Parathyroid adenoma (tissue), 2 donors: ENCODE results near the gene RNF227.
"Not testable (repeated sequence)": the region's sequence is repeated elsewhere in the genome, so short reads cannot be mapped to it uniquely, and the experiment has no call there.

Experiments
- H2AFZ ChIP-seq: fragments of 300-600 bp; sonication (generic); one replicate; pipeline ENCODE4 v1.7.0; 2017; ENCODE audit warnings: antibody characterized with exemption, mild to moderate bottlenecking
- H3K27ac ChIP-seq: fragments of 300-600 bp; sonication (generic); one replicate; pipeline ENCODE4 v1.7.0; 2017
- H3K27me3 ChIP-seq: fragments of 300-600 bp; sonication (generic); one replicate; pipeline ENCODE4 v1.7.0; 2017; ENCODE audit warnings: low read length; ENCODE audit not compliant: control insufficient read depth, insufficient read depth
- H3K36me3 ChIP-seq: fragments of 300-600 bp; sonication (generic); one replicate; pipeline ENCODE4 v1.7.0; 2017; ENCODE audit warnings: low read length; ENCODE audit not compliant: control insufficient read depth, insufficient read depth
- H3K4me1 ChIP-seq: fragments of 300-600 bp; sonication (generic); one replicate; pipeline ENCODE4 v1.7.0; 2017; ENCODE audit warnings: control low read depth
- H3K4me2 ChIP-seq: fragments of 300-600 bp; sonication (generic); one replicate; pipeline ENCODE4 v1.7.0; 2017; ENCODE audit warnings: low read length
- H3K4me3 ChIP-seq: fragments of 300-600 bp; sonication (generic); one replicate; pipeline ENCODE4 v1.7.0; 2017; ENCODE audit warnings: low read depth, low read length
- H3K79me2 ChIP-seq: fragments of 300-600 bp; sonication (generic); one replicate; pipeline ENCODE4 v1.7.0; 2017; ENCODE audit warnings: control low read depth
- H3K9ac ChIP-seq: fragments of 300-600 bp; sonication (generic); one replicate; pipeline ENCODE4 v1.7.0; 2017; ENCODE audit warnings: mild to moderate bottlenecking
- H3K9me3 ChIP-seq: fragments of 300-600 bp; sonication (generic); one replicate; pipeline ENCODE4 v1.7.0; 2017; ENCODE audit warnings: low read length; ENCODE audit not compliant: control insufficient read depth
- TF ChIP-seq, protein P1 (sequence below): fragments of 300-600 bp; sonication (generic); IDR thresholded peaks from one replicate; pipeline ENCODE4 v1.7.0; 2017; ENCODE audit warnings: antibody characterized with exemption, mild to moderate bottlenecking
- donor health status: primary hyperparathyroidism.

RNF227 gene

GRCh38 chr17:7955414-7956227 lies 39.5 kb upstream of the RNF227 start:
- Histone ChIP-seq H3K79me2 (no peaks in the 10 kb centered on the region), H3K27me3 (no peaks in the 10 kb centered on the region), H3K9me3 (no peaks in the 10 kb centered on the region), H3K4me1 (no peaks in the 10 kb centered on the region), H3K27ac (no peak overlapping the region), H3K9ac (no peak overlapping the region), H3K36me3 (no peaks in the 10 kb centered on the region), H2AFZ (no peak overlapping the region), H3K4me3 (no peak overlapping the region), H3K4me2 (no peak overlapping the region)
- TF ChIP-seq, protein P1, sequence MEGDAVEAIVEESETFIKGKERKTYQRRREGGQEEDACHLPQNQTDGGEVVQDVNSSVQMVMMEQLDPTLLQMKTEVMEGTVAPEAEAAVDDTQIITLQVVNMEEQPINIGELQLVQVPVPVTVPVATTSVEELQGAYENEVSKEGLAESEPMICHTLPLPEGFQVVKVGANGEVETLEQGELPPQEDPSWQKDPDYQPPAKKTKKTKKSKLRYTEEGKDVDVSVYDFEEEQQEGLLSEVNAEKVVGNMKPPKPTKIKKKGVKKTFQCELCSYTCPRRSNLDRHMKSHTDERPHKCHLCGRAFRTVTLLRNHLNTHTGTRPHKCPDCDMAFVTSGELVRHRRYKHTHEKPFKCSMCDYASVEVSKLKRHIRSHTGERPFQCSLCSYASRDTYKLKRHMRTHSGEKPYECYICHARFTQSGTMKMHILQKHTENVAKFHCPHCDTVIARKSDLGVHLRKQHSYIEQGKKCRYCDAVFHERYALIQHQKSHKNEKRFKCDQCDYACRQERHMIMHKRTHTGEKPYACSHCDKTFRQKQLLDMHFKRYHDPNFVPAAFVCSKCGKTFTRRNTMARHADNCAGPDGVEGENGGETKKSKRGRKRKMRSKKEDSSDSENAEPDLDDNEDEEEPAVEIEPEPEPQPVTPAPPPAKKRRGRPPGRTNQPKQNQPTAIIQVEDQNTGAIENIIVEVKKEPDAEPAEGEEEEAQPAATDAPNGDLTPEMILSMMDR: no peak

DNA sequence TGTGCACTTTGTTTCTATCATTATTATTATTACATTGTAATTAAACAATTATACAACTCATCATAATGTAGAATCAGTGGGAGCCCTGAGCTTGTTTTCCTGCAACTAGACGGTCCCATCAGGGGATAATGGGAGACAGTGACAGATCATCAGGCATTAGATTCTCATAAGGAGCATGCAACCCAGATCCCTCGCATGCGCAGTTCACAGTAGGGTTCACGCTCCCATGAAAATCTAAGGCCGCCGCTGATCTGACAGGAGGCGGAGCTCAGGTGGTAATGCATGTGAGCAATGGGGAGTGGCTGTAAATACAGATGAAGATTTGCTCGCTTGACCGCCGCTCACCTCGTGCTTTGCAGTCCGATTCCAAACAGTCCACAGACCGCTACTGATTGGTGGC lies 37.2 kb upstream of the RNF227 start:
- not testable (repeated sequence) for H3K27ac ChIP-seq, H3K4me2 ChIP-seq, H3K36me3 ChIP-seq, H2AFZ ChIP-seq, H3K79me2 ChIP-seq, H3K27me3 ChIP-seq, H3K4me1 ChIP-seq, H3K4me3 ChIP-seq, H3K9me3 ChIP-seq, H3K9ac ChIP-seq

DNA sequence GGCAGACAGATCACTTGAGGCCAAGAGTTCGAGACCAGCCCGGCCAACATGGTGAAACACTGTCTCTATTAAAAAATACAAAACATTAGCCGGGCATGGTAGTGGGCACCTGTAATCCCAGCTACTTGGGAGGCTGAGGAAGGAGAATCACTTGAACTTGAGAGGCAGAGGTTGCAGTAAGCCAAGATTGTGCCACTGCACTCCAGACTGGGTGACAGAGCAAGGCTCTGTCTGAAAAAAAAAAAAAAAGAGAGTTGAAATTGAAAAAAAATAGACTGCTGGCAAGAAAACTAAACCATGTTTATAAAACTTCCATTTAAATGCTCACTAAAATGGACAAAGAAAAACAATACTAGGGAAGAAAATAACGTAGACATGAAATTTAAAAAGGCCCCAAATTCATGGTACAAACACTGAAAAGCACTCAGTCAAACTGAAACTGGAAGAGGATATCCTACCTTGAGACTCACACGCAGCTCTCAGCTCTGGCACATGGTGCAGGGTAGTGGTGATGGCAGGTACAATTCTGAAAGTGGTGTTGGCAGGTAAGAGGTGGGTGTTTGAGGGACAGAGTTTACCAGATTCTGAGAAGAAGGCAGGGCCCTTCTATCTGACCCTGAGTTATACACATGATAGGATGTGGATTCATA lies 35.2 kb upstream of the RNF227 start:
- no peak overlapping the region for H3K4me3 ChIP-seq
- H3K9me3 ChIP-seq: no peaks in the 10 kb centered on the region
- no peak overlapping the region for H3K4me2 ChIP-seq
- TF ChIP-seq, protein P1: no peak
- no peak overlapping the region for H3K9ac ChIP-seq
- H2AFZ ChIP-seq: no peak overlapping the region
- H3K36me3 ChIP-seq: no peaks in the 10 kb centered on the region
- no peaks in the 10 kb centered on the region for H3K79me2 ChIP-seq
- no peaks in the 10 kb centered on the region for H3K4me1 ChIP-seq
- no peak overlapping the region for H3K27ac ChIP-seq
- no peaks in the 10 kb centered on the region for H3K27me3 ChIP-seq

- TF ChIP-seq, protein P1: no peak
- Histone ChIP-seq H3K4me1 (no peaks in the 10 kb centered on the region), H3K79me2 (no peaks in the 10 kb centered on the region), H3K36me3 (no peaks in the 10 kb centered on the region), H3K4me2 (no peak overlapping the region), H3K27ac (no peak overlapping the region), H3K27me3 (no peaks in the 10 kb centered on the region), H2AFZ (no peak overlapping the region), H3K9ac (no peak overlapping the region), H3K4me3 (no peak overlapping the region), H3K9me3 (no peaks in the 10 kb centered on the region)
Measured at GRCh38 chr17:7950578-7950977, 34.5 kb upstream of the RNF227 start.

- no peaks in the 10 kb centered on the region for H3K36me3 ChIP-seq
- H3K4me3 ChIP-seq: no peak overlapping the region
- no peak overlapping the region for H3K9ac ChIP-seq
- no peaks in the 10 kb centered on the region for H3K27me3 ChIP-seq
- TF ChIP-seq, protein P1: no peak
- no peak overlapping the region for H3K4me2 ChIP-seq
- no peak overlapping the region for H2AFZ ChIP-seq
- H3K9me3 ChIP-seq: no peaks in the 10 kb centered on the region
- H3K27ac ChIP-seq: no peak overlapping the region
- no peaks in the 10 kb centered on the region for H3K4me1 ChIP-seq
- H3K79me2 ChIP-seq: no peaks in the 10 kb centered on the region
Measured at GRCh38 chr17:7947651-7948050, 31.6 kb upstream of the RNF227 start.
